HG03108 (cell line): ENCODE measurements around the gene TAF1D.
A peak's percentile ranks its signal among the peaks of the same experiment; 100 is the strongest.
"Not testable (repeated sequence)": the region's sequence is repeated elsewhere in the genome, so short reads cannot be mapped to it uniquely, and the experiment has no call there.

Experiments used
- ATAC-seq: cut with Tn5 transposase; IDR thresholded peaks from one replicate; pipeline ENCODE4 v1.9.1; 2021; ENCODE audit warnings: moderate library complexity; ENCODE audit not compliant: unreplicated experiment

The TAF1D gene, protein sequence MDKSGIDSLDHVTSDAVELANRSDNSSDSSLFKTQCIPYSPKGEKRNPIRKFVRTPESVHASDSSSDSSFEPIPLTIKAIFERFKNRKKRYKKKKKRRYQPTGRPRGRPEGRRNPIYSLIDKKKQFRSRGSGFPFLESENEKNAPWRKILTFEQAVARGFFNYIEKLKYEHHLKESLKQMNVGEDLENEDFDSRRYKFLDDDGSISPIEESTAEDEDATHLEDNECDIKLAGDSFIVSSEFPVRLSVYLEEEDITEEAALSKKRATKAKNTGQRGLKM

DNA sequence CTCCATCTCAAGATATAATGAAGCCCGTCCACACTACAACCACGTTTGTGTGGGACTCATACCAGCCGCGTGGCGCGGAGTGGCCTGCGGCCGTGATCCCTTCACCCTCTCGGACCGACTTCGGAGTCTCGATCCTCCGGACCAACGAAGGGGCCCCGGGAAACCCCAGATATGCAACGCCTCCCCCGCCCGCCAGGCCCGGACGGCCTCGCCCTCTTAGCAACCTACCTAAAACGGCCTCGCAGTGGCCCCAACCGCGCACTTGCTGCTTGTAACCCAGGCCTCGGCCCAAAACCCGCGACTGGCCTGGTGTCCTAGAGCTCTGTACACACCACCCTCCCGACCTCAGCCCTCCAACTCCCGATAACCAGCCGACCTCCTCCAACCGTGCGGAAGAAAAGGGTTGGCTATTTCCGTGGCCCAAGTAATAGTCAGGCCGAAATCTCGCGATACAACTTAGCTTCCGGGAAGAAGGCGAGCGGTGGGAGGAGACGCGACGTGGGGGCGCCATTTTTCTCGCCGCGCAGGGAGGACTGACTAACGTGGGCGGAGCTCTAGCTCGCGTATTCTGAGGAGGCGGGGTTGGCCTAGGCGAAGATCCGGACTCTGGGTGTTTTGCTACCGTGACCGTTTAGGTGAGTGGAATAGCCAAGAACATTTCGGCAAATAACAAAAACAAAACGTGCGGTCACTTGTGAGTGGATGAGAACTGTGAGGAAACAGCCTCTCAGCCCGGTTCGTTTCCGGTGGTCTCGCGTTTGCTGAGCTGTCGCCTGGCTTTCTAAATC lies at the start of gene TAF1D, which contains the start of gene C11orf54:
Gene TAF1D (minus strand): TSS at position 402 of the 788 bp plus-strand sequence. CDS start 2,191 bp downstream, outside the sequence.
Gene C11orf54 (plus strand): TSS at position 579 of the 788 bp plus-strand sequence. CDS start 5,722 bp downstream, outside the sequence.
- peak; percentile 79 for ATAC-seq

DNA sequence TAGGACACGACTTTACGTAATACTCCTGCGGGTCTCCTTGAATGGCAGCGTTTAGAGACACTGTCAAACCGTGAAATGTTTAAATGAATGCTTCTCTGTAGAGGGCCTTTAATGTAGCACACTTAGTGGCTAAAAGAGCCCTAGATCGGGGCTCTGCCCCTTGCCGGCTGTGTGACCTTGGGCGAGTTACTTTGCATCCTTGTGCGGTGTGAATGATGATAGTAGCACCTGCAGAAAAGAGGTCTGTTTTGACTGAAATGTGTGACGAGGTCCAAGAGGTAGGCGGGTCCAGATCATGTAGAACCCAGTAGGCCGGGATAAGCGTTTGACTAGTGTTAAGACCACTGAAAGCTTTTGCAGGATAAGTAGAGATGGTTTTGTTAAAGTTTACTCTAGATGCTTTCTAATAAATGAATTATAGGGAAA lies 43.7 kb upstream of the TAF1D start:
- peak; percentile 13 for ATAC-seq

DNA sequence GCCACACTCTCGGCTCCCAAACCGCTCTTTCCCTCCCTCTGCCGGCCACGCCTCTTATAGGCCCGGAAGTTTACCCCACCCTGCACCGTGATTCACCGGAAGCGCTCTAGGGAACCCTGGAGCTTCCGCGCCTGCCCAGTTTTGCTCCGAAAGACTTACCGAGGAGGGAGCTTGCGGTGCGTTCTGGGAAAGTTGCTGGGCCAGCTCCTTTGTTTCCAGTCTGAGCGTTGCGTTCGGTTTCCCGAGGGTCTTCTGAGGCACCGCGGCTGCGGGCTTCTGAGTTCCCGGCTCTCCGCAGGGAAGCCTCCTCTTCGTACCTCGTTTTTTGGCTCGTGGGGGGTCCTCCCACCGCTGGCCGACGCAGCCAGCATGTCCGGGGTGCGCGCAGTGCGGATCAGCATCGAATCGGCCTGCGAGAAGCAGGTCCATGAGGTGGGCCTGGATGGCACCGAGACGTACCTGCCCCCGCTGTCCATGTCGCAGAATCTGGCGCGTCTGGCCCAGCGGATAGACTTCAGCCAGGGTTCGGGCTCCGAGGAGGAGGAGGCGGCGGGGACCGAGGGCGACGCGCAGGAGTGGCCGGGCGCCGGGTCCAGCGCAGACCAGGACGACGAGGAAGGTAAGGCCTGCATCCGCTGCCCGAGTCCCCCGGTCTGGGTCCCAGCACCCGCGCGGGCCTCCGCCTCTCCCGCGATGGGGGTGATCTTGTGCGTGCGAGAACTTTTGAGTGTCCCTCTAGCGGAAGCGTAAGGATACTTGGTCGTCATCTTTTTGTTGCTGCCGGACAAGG lies 43.0 kb upstream of the TAF1D start, which contains the start of gene MED17:
Gene MED17 (plus strand): TSS at position 138 of the 790 bp plus-strand sequence. CDS start 232 bp downstream, at position 370.
- ATAC-seq: peak; percentile 96

DNA sequence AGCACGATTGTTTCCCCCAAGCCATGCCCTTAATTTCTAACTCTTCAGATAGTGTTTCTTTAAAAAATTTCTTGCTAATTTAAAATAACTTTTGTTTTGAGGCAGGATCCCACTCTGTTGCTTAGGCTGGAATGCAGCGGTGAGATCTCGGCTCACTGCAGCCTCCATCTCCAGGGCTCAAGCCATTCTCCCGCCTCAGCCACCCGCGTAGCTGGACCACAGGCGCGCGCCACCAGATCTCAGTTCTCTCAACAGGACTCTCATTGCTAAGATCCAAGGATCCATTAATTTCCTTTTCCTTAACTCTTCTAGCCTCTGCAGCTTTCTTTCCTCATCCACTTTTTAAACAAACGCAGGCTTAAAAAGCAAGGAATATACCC lies 42.5 kb upstream of the TAF1D start:
- ATAC-seq: peak; percentile 33

DNA sequence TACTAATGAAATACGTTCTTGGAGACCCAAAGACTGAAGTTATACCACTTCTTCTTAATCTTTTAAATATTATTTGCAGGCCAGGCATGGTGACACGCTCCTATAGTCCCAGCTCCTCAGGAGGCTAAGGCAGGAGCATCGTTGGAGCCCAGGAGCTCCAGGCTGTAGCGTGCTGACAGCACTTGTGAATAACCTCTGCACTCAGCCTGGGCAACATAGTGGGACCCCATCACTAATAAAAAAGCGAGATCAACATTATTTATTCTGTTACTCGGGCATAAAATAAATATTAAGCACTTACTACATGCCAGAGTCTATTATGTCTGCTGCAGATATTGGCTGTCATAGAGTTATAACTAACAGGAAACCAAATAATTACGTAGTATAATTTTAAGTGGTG lies 42.1 kb upstream of the TAF1D start:
- ATAC-seq: no peak

DNA sequence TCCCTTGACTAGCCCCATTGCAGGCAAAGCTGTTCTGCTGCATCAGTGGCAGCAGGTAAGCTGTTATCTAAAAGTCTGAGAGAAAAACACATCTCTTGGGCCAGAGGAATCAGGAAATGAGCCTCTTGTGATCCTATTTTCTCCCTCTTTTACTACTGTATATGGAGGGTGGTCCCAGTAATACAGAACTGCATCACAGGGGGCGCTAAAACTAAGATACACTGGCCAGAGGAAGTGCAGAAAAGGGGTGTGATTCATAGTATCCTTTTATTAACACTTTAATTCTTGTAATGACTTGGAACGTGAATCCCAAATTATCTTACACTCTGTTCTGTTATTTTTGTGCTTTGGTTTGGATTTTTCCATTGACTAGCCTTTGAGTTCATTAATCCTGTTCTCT lies 34.0 kb upstream of the TAF1D start:
- ATAC-seq: no peak

DNA sequence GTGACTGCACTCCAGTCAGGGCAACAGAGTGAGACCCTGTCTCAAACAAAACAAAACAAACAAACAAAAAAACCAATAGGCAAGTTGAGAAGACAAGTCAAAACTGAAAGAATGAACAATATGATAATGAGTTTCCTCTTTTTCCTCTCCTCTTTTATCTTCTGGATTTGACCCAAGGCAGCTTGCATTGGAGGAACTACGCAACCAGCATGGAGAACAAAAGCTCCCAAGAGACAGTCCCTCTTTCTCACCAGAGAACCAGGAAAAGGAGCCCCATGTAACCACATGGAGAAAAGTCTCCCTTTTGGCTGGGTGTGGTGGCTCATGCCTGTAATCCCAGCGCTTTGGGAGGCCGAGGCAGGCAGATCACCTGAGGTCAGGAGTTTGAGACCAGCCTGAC lies 33.3 kb upstream of the TAF1D start:
- not testable (repeated sequence) for ATAC-seq

DNA sequence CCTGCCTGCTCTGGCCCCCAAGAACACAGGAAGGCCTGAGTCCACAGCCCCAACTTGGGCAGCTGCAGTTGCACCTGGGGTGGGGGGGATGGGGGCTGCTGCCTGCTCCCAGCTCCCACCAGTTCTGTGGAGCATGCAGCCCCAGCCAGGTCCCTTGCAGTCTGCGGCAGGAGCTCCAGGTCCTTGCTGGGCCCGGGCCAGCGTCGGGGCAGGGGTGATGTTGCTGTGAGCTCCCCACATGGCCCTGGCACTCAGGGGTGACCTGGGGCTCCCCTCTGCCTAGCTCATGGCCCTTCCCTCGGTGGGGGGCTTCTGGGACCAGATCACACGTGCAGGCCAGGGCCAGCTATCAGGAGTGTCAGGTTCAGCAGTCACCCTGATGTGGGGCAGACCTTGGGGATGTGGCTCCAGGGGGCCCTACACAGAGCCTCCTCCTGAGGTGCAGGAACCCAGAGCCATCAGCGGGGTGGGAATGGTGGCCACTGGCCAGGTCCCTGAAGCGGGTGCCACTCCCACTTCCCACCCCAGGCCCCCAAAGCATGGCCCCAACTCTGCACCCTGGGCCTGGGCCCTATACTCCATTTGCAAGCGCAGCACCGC lies 32.4 kb upstream of the TAF1D start:
- no peak for ATAC-seq

DNA sequence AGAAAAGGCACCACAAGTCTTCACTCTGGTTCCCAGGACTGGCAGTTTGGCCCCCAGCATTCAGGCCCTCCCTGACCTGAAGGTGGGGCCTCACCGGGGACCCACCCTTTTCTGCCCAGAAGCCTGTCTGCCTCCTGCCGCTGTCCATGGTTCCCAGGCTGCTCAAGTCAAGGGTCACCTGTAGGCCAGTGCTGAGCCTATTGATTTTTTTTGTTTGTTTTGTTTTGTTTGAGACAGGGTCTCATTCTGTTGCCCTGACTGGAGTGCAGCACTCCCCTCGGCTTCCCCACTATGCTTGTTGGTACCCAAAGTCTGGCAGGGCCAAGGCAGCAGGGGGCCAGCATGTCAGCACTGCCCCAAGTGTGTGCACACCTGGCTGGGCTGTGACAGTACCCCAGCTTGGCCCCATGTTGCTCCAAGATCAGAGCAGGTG lies 31.8 kb upstream of the TAF1D start:
- ATAC-seq: no peak

DNA sequence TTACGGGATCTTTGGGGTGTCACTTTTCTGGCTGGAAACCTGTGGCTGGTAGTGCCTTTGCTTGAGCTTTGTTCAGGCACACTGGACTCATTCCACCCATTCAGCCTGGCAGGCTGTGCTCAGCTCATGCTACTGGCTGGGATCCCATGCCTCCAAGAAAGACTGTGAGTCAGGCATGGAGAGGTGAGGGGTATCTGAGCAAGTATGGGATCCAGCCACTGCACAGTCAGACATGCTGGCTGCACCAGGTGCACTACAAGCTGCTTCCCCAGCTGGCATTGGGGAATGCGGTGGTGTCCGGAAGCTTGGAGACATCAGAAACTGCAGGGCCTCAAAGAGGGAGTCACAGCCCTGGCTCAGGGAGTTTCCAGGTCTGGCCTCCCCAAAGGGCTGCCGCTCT lies 30.8 kb upstream of the TAF1D start:
- no peak for ATAC-seq

DNA sequence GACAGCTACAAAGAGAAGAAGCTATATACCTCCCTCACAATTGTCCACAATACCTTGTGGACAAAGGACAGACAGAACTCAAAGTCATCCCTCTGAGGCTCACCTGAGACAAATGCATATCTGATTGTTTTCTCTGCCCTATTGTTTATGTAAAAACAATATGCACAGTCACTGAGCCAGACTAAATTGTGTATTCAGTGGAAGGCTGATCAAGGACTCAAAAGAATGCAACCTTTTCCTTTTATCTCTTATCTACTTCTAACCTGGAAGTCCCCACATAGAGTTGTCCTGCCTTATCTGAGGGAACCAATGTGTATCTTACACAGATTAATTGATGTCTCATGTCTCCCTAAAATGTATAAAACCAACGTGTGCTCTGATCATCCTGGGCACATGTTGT lies 28.9 kb upstream of the TAF1D start:
- no peak for ATAC-seq

DNA sequence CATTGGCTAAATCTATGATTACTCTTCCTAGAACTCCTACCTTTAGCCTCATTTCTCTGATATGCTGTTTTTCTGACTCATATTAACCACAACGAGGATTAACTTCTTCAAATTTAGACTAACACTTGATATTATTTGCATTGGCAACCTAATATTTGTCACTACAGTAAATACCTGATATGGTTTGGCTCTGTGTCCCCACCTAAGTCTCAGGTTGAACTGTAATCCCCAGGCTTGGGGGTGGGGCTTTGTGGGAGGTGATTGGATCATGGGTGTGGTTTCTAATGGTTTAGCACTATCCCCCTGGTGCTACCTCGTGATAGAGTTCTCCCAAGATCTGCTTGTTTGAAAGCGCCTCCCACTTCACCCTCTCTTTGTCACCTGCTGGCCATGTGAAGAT lies 25.7 kb upstream of the TAF1D start:
- no peak for ATAC-seq

DNA sequence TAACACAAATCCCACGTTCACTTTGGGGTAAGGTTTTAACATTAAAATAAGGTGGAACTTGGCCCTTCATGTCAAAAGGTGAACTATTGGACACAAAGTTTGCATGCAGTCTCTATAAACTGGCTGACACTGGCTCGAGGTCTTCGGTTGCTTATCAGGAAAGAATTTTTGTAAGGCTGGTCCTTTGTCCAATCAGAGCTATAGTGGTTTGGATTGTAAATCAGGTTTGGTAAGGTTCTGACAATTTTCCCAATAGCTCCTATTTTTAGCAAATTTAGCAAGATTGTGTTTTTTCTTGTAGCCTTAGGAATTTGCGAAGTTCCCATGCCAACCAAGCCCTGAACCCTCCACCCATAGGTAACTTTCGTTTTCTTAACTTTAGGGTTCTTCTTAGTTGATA lies 25.2 kb upstream of the TAF1D start:
- ATAC-seq: no peak

DNA sequence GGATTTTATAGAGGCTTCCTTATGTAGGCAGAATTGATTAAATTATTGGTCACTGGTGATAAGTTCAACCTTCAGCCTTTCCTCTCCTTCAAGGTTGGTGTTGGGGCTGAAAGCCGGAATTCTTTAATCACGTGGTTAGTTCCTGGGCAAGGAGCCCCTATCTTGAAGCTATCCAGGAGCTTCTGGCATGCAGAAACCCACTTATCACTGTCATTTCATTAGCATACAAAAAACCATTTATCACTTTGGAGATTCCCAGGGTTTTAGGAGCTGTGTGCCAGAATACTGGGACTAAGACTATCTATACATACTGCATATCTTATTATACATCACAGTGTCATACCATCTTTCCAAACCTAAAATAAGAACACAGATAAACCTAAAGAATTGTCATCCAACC lies 24.3 kb upstream of the TAF1D start:
- no peak for ATAC-seq

DNA sequence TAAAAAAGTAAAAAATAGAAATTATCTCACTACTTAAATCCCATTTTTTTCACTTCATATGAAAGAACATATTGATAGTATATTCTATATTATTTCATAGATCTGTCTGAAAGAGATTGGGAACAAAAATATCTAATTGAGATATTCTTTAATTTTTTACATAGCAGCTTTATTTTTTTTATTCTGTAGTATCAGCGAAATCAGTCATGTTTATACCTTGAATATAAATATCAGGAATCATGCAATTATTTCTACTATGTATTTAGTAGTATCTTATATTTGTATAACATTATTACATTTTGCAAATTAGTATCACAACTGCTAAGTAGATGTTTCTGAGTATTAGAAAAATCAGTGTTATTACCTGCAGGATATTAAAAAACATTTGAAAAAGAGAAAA lies 20.6 kb upstream of the TAF1D start:
- no peak for ATAC-seq

DNA sequence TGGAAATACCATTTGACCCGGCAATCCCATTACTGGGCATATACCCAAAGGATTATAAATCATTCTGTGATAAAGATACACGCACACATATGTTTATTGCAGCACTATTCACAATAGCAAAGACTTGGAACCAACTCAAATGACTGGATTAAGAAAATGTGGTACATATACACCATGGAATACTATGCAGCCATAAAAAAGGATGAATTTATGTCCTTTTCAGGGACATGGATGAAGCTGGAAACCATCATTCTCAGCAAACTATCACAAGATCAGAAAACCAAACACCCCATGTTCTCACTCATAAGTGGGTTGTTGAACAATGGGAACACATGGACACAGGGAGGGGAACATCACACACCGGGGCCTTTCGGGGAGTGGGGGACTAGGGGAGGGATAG lies 17.8 kb upstream of the TAF1D start:
- ATAC-seq: not testable (repeated sequence)

DNA sequence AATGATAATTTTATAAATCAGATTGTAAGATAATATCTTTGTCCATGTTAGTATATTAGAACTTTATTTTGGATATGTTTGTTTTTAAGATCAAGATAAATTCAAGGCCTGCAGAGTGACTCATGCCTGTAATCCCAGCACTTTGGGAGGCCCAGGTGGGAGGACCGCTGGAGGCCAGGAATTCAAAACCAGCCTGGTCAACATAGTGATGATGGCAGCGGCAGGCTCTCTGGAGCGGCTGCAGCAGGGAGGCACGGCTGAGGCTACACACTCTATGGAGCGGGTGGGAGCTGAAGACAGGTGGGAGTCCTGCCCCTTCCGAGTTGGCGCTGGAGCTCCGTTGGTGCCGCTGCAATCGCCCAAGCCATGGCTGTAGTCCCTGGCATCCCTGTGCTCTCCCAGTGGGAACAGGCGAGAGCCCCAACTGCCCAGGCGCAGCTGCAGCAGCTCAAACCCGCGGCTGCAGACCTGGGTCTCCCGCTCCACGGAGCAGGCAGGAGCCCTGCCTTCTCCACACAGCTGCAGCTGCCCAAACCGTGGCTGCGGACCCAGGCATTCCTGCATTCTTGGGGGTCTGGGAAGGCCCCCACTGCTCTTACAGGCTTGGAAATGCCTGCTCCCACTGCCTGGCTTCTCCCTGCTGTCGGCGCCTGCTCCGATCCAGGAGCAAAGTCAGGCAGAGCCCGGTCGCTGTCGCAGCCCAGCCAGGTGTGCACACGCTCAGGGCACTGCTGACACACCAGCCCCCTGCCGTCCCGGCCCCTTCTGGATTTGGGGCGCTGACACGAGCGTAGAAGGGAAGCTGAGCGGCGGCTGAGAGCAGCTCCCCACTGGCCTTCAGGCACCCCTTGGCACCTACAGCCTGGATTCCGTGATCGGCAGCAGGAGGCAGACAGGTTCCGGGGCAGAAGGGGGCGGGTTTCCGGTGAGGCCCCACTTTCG lies 16.9 kb upstream of the TAF1D start:
- ATAC-seq: no peak

DNA sequence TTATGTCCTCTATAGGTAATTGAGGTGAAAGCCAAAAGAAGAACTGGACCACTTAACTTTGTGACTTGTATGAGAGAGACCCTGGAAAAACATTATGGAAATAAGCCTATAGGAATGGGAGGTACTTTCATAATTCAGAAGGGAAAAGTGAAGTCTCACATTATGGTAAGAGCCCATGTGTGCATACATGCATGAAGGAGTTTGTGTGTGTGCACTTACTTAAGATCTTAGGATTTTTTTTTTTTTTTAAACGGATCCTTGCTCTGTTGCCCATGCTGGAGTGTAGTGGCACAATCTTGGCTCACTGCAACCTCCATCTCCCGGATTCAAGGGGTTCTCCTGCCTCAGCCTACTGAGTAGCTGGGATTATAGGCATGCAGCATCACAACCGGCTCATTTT lies 16.0 kb upstream of the TAF1D start:
- no peak for ATAC-seq

DNA sequence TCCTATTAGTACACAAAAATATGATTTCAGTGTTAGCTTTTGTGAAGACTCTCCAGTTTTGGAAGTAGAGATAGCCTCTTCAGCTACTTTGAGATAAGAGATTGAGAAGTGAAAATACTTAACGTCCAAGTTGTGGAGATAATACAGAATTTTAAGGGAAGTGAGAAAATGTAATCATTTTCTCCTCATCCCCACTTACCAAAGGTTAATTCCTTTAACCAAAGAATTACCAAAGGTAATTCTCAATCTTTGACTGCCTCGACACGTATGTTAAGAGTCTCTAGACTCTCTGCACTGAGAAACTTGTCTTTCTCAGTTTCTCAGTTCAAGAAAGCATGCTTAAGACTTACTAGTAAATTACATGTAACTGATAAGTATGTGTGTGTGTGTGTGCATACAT lies 15.5 kb upstream of the TAF1D start:
- ATAC-seq: no peak

DNA sequence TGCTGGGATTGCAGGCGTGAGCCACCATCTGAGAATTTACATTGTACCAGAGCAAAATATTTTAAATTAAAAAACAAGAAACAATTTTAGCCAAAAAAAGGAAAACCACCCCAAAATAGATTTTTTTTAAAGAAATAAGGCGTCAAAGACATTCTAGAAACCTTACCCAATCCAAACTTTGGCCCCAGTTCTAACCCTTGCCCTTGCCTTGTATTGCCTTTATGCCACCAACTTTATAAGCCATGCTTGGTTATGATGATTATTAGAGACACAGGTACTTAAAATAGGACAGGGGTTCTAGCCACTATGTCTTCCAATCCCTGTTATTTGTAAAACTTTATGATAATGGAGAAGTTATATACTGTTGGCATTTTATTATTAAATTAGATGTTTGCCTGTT lies 11.9 kb upstream of the TAF1D start:
- no peak for ATAC-seq
